ENCODE results near the gene GAST. TPM values are rescaled to one million over a fixed set of nuclear protein-coding genes. Genes with fewer than 3 reads are reported as not detected.

Gene GAST
- not detected for polyA plus RNA-seq

DNA sequence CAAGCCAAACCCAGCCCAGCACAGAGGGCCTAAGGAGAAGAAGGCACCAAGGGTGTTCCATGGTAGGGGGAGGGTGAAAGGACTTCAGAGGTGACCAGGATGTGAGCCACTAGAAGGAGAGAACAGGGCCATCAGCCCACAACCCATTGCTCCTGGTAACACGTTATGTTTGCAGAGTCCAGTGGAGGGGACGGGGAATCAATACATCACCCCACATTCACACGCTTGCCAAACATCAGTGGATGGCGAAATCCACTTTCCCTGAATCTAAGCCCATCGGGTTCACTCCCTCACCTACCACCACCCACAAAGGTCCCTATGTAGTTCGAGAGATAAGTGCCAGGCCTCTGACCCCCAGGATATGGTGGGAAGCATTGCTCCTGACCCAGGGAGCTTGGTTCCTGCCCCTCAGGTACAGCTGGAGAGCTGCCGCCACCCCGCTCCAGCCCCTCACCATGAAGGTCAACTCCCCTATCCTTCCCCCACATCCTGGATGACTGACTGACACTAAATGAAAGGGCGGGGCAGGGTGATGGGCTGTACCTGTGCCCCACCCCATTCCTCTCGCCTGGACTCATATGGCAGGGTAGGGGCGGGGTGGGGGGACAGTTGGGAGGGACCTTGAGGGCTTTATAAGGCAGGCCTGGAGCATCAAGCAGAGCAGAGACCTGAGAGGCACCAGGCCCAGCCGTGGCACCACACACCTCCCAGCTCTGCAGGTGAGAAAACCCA, at the start of gene GAST:
TSS of gene GAST (plus strand) at position 663 of the 732 bp plus-strand sequence. CDS start 3,106 bp downstream, outside the sequence.
- H3K4me1 ChIP-seq (ENCODE audit: control insufficient read depth in 2 of 2, insufficient read depth in 2 of 2, low read length in 1 of 2) = no peaks in the 10 kb centered on the region
- no peaks in the 10 kb centered on the region for H3K36me3 ChIP-seq (ENCODE audit: control insufficient read depth in 2 of 2, insufficient read depth in 2 of 2, low read length in 1 of 2)
- no peaks in the 10 kb centered on the region for H3K27me3 ChIP-seq (ENCODE audit: control insufficient read depth in 1 of 2, insufficient read depth in 2 of 2, low read length in 2 of 2)
- H3K4me3 ChIP-seq (ENCODE audit: low read depth in 1 of 2, low read length in 2 of 2) = no peak within 1 kb of the TSS
- H3K9me3 ChIP-seq (ENCODE audit: control insufficient read depth in 2 of 2, insufficient read depth in 1 of 2, low read depth in 1 of 2, low read length in 1 of 2) = no peaks in the 10 kb centered on the region
- 83 to 87% methylated on average over 12 of the region's 12 CpGs for WGBS, 2 donors
- no peak within 1 kb of the TSS for H3K27ac ChIP-seq (ENCODE audit: low read depth in 2 of 2, low read length in 1 of 2)

GRCh38 chr17:41663451-41664171, 48.5 kb upstream of the GAST start:
- Histone ChIP-seq H3K27me3 (ENCODE audit: control insufficient read depth in 1 of 2, insufficient read depth in 2 of 2, low read length in 2 of 2) (no peaks in the 10 kb centered on the region), H3K27ac (ENCODE audit: low read depth in 2 of 2, low read length in 1 of 2) (peak overlapping the region; percentile 90 to 97), H3K4me1 (ENCODE audit: control insufficient read depth in 2 of 2, insufficient read depth in 2 of 2, low read length in 1 of 2) (peaks cover 6 to 33% of the 10 kb centered on the region in 2 donors), H3K9me3 (ENCODE audit: control insufficient read depth in 2 of 2, insufficient read depth in 1 of 2, low read depth in 1 of 2, low read length in 1 of 2) (no peaks in the 10 kb centered on the region), H3K4me3 (ENCODE audit: low read depth in 1 of 2, low read length in 2 of 2) (peak overlapping the region in 1 of 2 donors; percentile 9), H3K36me3 (ENCODE audit: control insufficient read depth in 2 of 2, insufficient read depth in 2 of 2, low read length in 1 of 2) (no peaks in the 10 kb centered on the region)
- WGBS, 2 donors = 52 to 54% methylated on average over 8 of the region's 8 CpGs

DNA sequence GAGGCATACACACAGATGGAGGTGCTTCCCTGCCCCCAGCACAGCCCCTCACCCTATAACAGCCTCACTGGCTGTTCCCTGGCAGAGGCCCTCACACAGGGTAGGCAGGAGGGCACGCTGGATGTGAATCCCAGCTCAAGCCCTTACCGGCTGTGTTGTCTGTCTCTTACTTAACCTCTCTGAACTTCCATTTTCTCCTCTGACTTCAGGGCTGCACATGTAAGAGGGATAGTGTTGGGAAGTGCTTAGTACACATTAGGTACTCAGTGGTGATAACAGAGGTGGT, 48.0 kb upstream of the GAST start:
- Histone ChIP-seq H3K4me3 (ENCODE audit: low read depth in 1 of 2, low read length in 2 of 2) (peak overlapping the region in 1 of 2 donors; percentile 9), H3K36me3 (ENCODE audit: control insufficient read depth in 2 of 2, insufficient read depth in 2 of 2, low read length in 1 of 2) (no peaks in the 10 kb centered on the region), H3K27ac (ENCODE audit: low read depth in 2 of 2, low read length in 1 of 2) (peak overlapping the region; percentile 90 to 97), H3K27me3 (ENCODE audit: control insufficient read depth in 1 of 2, insufficient read depth in 2 of 2, low read length in 2 of 2) (no peaks in the 10 kb centered on the region), H3K9me3 (ENCODE audit: control insufficient read depth in 2 of 2, insufficient read depth in 1 of 2, low read depth in 1 of 2, low read length in 1 of 2) (no peaks in the 10 kb centered on the region), H3K4me1 (ENCODE audit: control insufficient read depth in 2 of 2, insufficient read depth in 2 of 2, low read length in 1 of 2) (peaks cover 3 to 28% of the 10 kb centered on the region in 2 donors)
- 68 to 74% methylated on average over 2 of the region's 2 CpGs for WGBS, 2 donors

- no peaks in the 10 kb centered on the region for H3K36me3 ChIP-seq (ENCODE audit: control insufficient read depth in 2 of 2, insufficient read depth in 2 of 2, low read length in 1 of 2)
- H3K27me3 ChIP-seq (ENCODE audit: control insufficient read depth in 1 of 2, insufficient read depth in 2 of 2, low read length in 2 of 2) = no peaks in the 10 kb centered on the region
- peaks cover 3 to 26% of the 10 kb centered on the region in 2 donors for H3K4me1 ChIP-seq (ENCODE audit: control insufficient read depth in 2 of 2, insufficient read depth in 2 of 2, low read length in 1 of 2)
- H3K9me3 ChIP-seq (ENCODE audit: control insufficient read depth in 2 of 2, insufficient read depth in 1 of 2, low read depth in 1 of 2, low read length in 1 of 2) = no peaks in the 10 kb centered on the region
- H3K4me3 ChIP-seq (ENCODE audit: low read depth in 1 of 2, low read length in 2 of 2) = peak overlapping the region; percentile 56 to 61
- H3K27ac ChIP-seq (ENCODE audit: low read depth in 2 of 2, low read length in 1 of 2) = peak overlapping the region; percentile 90 to 97
- WGBS, 2 donors = 44 to 45% methylated on average over 14 to 15 of the region's 15 CpGs
Observed at GRCh38 chr17:41664587-41665565, 47.3 kb upstream of the GAST start.

- peak overlapping the region; percentile 56 to 61 for H3K4me3 ChIP-seq (ENCODE audit: low read depth in 1 of 2, low read length in 2 of 2)
- 1 to 2% methylated on average over 27 to 39 of the region's 39 CpGs for WGBS, 2 donors
Observed at GRCh38 chr17:41665566-41666236, 46.4 kb upstream of the GAST start.

GRCh38 chr17:41666237-41666641, 45.9 kb upstream of the GAST start:
- Histone ChIP-seq H3K27me3 (ENCODE audit: control insufficient read depth in 1 of 2, insufficient read depth in 2 of 2, low read length in 2 of 2) (no peaks in the 10 kb centered on the region), H3K27ac (ENCODE audit: low read depth in 2 of 2, low read length in 1 of 2) (peak overlapping the region; percentile 90 to 97), H3K9me3 (ENCODE audit: control insufficient read depth in 2 of 2, insufficient read depth in 1 of 2, low read depth in 1 of 2, low read length in 1 of 2) (no peaks in the 10 kb centered on the region), H3K4me1 (ENCODE audit: control insufficient read depth in 2 of 2, insufficient read depth in 2 of 2, low read length in 1 of 2) (peaks cover 3 to 18% of the 10 kb centered on the region in 2 donors), H3K4me3 (ENCODE audit: low read depth in 1 of 2, low read length in 2 of 2) (peak overlapping the region in 1 of 2 donors; percentile 61), H3K36me3 (ENCODE audit: control insufficient read depth in 2 of 2, insufficient read depth in 2 of 2, low read length in 1 of 2) (no peaks in the 10 kb centered on the region)
- WGBS, 2 donors = 3% methylated on average over 11 of the region's 11 CpGs

More at GRCh38 chr17:41665566-41666236, 46.4 kb upstream of the GAST start:
- Histone ChIP-seq H3K9me3 (ENCODE audit: control insufficient read depth in 2 of 2, insufficient read depth in 1 of 2, low read depth in 1 of 2, low read length in 1 of 2) (no peaks in the 10 kb centered on the region), H3K36me3 (ENCODE audit: control insufficient read depth in 2 of 2, insufficient read depth in 2 of 2, low read length in 1 of 2) (no peaks in the 10 kb centered on the region), H3K27ac (ENCODE audit: low read depth in 2 of 2, low read length in 1 of 2) (peak overlapping the region; percentile 90 to 97), H3K4me1 (ENCODE audit: control insufficient read depth in 2 of 2, insufficient read depth in 2 of 2, low read length in 1 of 2) (peaks cover 3 to 18% of the 10 kb centered on the region in 2 donors), H3K27me3 (ENCODE audit: control insufficient read depth in 1 of 2, insufficient read depth in 2 of 2, low read length in 2 of 2) (no peaks in the 10 kb centered on the region)

GRCh38 chr17:41666708-41667279, 45.3 kb upstream of the GAST start:
- WGBS, 2 donors = 0 to 1% methylated on average over 21 to 23 of the region's 23 CpGs
- Histone ChIP-seq H3K27ac (ENCODE audit: low read depth in 2 of 2, low read length in 1 of 2) (peak overlapping the region; percentile 90 to 97), H3K9me3 (ENCODE audit: control insufficient read depth in 2 of 2, insufficient read depth in 1 of 2, low read depth in 1 of 2, low read length in 1 of 2) (no peaks in the 10 kb centered on the region), H3K4me1 (ENCODE audit: control insufficient read depth in 2 of 2, insufficient read depth in 2 of 2, low read length in 1 of 2) (peaks cover 3 to 18% of the 10 kb centered on the region in 2 donors), H3K4me3 (ENCODE audit: low read depth in 1 of 2, low read length in 2 of 2) (peak overlapping the region; percentile 28 to 61), H3K36me3 (ENCODE audit: control insufficient read depth in 2 of 2, insufficient read depth in 2 of 2, low read length in 1 of 2) (no peaks in the 10 kb centered on the region), H3K27me3 (ENCODE audit: control insufficient read depth in 1 of 2, insufficient read depth in 2 of 2, low read length in 2 of 2) (no peaks in the 10 kb centered on the region)

GRCh38 chr17:41667280-41668041, 44.7 kb upstream of the GAST start:
- Histone ChIP-seq H3K4me3 (ENCODE audit: low read depth in 1 of 2, low read length in 2 of 2) (peak overlapping the region in 1 of 2 donors; percentile 61), H3K27ac (ENCODE audit: low read depth in 2 of 2, low read length in 1 of 2) (peak overlapping the region; percentile 72 to 97), H3K9me3 (ENCODE audit: control insufficient read depth in 2 of 2, insufficient read depth in 1 of 2, low read depth in 1 of 2, low read length in 1 of 2) (no peaks in the 10 kb centered on the region), H3K4me1 (ENCODE audit: control insufficient read depth in 2 of 2, insufficient read depth in 2 of 2, low read length in 1 of 2) (peaks cover 3 to 17% of the 10 kb centered on the region in 2 donors), H3K27me3 (ENCODE audit: control insufficient read depth in 1 of 2, insufficient read depth in 2 of 2, low read length in 2 of 2) (no peaks in the 10 kb centered on the region), H3K36me3 (ENCODE audit: control insufficient read depth in 2 of 2, insufficient read depth in 2 of 2, low read length in 1 of 2) (no peaks in the 10 kb centered on the region)
- 41 to 47% methylated on average over 23 of the region's 23 CpGs for WGBS, 2 donors

Data from esophagus (tissue), 2 donors.